ENCODE results near the gene SLC35F4. TPM values are rescaled to one million over a fixed set of nuclear protein-coding genes. Genes with fewer than 3 reads are reported as not detected.

The SLC35F4 gene
- total RNA-seq, 1 donor from 2014 or later: not detected

- H3K27ac ChIP-seq (ENCODE audit: low read depth, low read length): no peak overlapping the region
- peaks cover 0 to 3% (median 0%) of the 10 kb centered on the region in 3 donors for H3K4me1 ChIP-seq (ENCODE audit: control insufficient read depth in 3 of 3, insufficient read depth in 3 of 3, low read length in 3 of 3)
Observed at GRCh38 chr14:57834961-57835360, 30.9 kb downstream of the SLC35F4 start.

GRCh38 chr14:57834001-57834598 lies 31.8 kb downstream of the SLC35F4 start:
- Histone ChIP-seq H3K27me3 (ENCODE audit: control insufficient read depth in 3 of 3, insufficient read depth in 3 of 3, low read length in 3 of 3) (no peaks in the 10 kb centered on the region), H3K4me1 (ENCODE audit: control insufficient read depth in 3 of 3, insufficient read depth in 3 of 3, low read length in 3 of 3) (peaks cover 0 to 3% (median 0%) of the 10 kb centered on the region in 3 donors), H3K9me3 (ENCODE audit: control insufficient read depth in 3 of 3, low read length in 3 of 3) (no peaks in the 10 kb centered on the region), H3K4me3 (ENCODE audit: low read length in 3 of 3) (no peak overlapping the region), H3K27ac (ENCODE audit: low read depth, low read length) (no peak overlapping the region), H3K9ac (ENCODE audit: low read depth in 1 of 3, low read length in 3 of 3) (no peak overlapping the region), H3K36me3 (ENCODE audit: control insufficient read depth in 3 of 3, insufficient read depth in 3 of 3, low read length in 3 of 3) (no peaks in the 10 kb centered on the region)

More at GRCh38 chr14:57834961-57835360, 30.9 kb downstream of the SLC35F4 start:
- Histone ChIP-seq H3K36me3 (ENCODE audit: control insufficient read depth in 3 of 3, insufficient read depth in 3 of 3, low read length in 3 of 3) (no peaks in the 10 kb centered on the region), H3K9ac (ENCODE audit: low read depth in 1 of 3, low read length in 3 of 3) (no peak overlapping the region), H3K9me3 (ENCODE audit: control insufficient read depth in 3 of 3, low read length in 3 of 3) (no peaks in the 10 kb centered on the region), H3K4me3 (ENCODE audit: low read length in 3 of 3) (no peak overlapping the region), H3K27me3 (ENCODE audit: control insufficient read depth in 3 of 3, insufficient read depth in 3 of 3, low read length in 3 of 3) (no peaks in the 10 kb centered on the region)

GRCh38 chr14:57833323-57833722 lies 32.6 kb downstream of the SLC35F4 start:
- H3K27me3 ChIP-seq (ENCODE audit: control insufficient read depth in 3 of 3, insufficient read depth in 3 of 3, low read length in 3 of 3): no peaks in the 10 kb centered on the region
- no peak overlapping the region for H3K9ac ChIP-seq (ENCODE audit: low read depth in 1 of 3, low read length in 3 of 3)
- no peaks in the 10 kb centered on the region for H3K9me3 ChIP-seq (ENCODE audit: control insufficient read depth in 3 of 3, low read length in 3 of 3)
- no peaks in the 10 kb centered on the region for H3K36me3 ChIP-seq (ENCODE audit: control insufficient read depth in 3 of 3, insufficient read depth in 3 of 3, low read length in 3 of 3)
- peaks cover 0 to 3% (median 0%) of the 10 kb centered on the region in 3 donors for H3K4me1 ChIP-seq (ENCODE audit: control insufficient read depth in 3 of 3, insufficient read depth in 3 of 3, low read length in 3 of 3)
- no peak overlapping the region for H3K4me3 ChIP-seq (ENCODE audit: low read length in 3 of 3)
- no peak overlapping the region for H3K27ac ChIP-seq (ENCODE audit: low read depth, low read length)

- Histone ChIP-seq H3K9ac (ENCODE audit: low read depth in 1 of 3, low read length in 3 of 3) (no peak overlapping the region), H3K9me3 (ENCODE audit: control insufficient read depth in 3 of 3, low read length in 3 of 3) (no peaks in the 10 kb centered on the region), H3K4me1 (ENCODE audit: control insufficient read depth in 3 of 3, insufficient read depth in 3 of 3, low read length in 3 of 3) (peaks cover 0 to 3% (median 0%) of the 10 kb centered on the region in 3 donors), H3K4me3 (ENCODE audit: low read length in 3 of 3) (no peak overlapping the region), H3K27ac (ENCODE audit: low read depth, low read length) (no peak overlapping the region), H3K36me3 (ENCODE audit: control insufficient read depth in 3 of 3, insufficient read depth in 3 of 3, low read length in 3 of 3) (no peaks in the 10 kb centered on the region), H3K27me3 (ENCODE audit: control insufficient read depth in 3 of 3, insufficient read depth in 3 of 3, low read length in 3 of 3) (no peaks in the 10 kb centered on the region)
Observed at GRCh38 chr14:57831981-57832380, 33.9 kb downstream of the SLC35F4 start.

GRCh38 chr14:57828713-57829112 lies 37.2 kb downstream of the SLC35F4 start:
- no peak overlapping the region for H3K27ac ChIP-seq (ENCODE audit: low read depth, low read length)
- peaks cover 0 to 3% (median 0%) of the 10 kb centered on the region in 3 donors for H3K4me1 ChIP-seq (ENCODE audit: control insufficient read depth in 3 of 3, insufficient read depth in 3 of 3, low read length in 3 of 3)
- H3K9me3 ChIP-seq (ENCODE audit: control insufficient read depth in 3 of 3, low read length in 3 of 3): peaks cover 0 to 2% (median 0%) of the 10 kb centered on the region in 3 donors
- H3K36me3 ChIP-seq (ENCODE audit: control insufficient read depth in 3 of 3, insufficient read depth in 3 of 3, low read length in 3 of 3): no peaks in the 10 kb centered on the region
- no peak overlapping the region for H3K9ac ChIP-seq (ENCODE audit: low read depth in 1 of 3, low read length in 3 of 3)
- no peaks in the 10 kb centered on the region for H3K27me3 ChIP-seq (ENCODE audit: control insufficient read depth in 3 of 3, insufficient read depth in 3 of 3, low read length in 3 of 3)
- H3K4me3 ChIP-seq (ENCODE audit: low read length in 3 of 3): no peak overlapping the region

GRCh38 chr14:57823015-57823660 lies 42.8 kb downstream of the SLC35F4 start:
- H3K27ac ChIP-seq (ENCODE audit: low read depth, low read length): no peak overlapping the region
- no peaks in the 10 kb centered on the region for H3K4me1 ChIP-seq (ENCODE audit: control insufficient read depth in 3 of 3, insufficient read depth in 3 of 3, low read length in 3 of 3)
- H3K9me3 ChIP-seq (ENCODE audit: control insufficient read depth in 3 of 3, low read length in 3 of 3): peaks cover 0 to 2% (median 0%) of the 10 kb centered on the region in 3 donors
- H3K36me3 ChIP-seq (ENCODE audit: control insufficient read depth in 3 of 3, insufficient read depth in 3 of 3, low read length in 3 of 3): no peaks in the 10 kb centered on the region
- H3K4me3 ChIP-seq (ENCODE audit: low read length in 3 of 3): no peak overlapping the region
- no peak overlapping the region for H3K9ac ChIP-seq (ENCODE audit: low read depth in 1 of 3, low read length in 3 of 3)
- H3K27me3 ChIP-seq (ENCODE audit: control insufficient read depth in 3 of 3, insufficient read depth in 3 of 3, low read length in 3 of 3): no peaks in the 10 kb centered on the region

- H3K27ac ChIP-seq (ENCODE audit: low read depth, low read length): no peak overlapping the region
- no peaks in the 10 kb centered on the region for H3K27me3 ChIP-seq (ENCODE audit: control insufficient read depth in 3 of 3, insufficient read depth in 3 of 3, low read length in 3 of 3)
- no peak overlapping the region for H3K4me3 ChIP-seq (ENCODE audit: low read length in 3 of 3)
- no peaks in the 10 kb centered on the region for H3K4me1 ChIP-seq (ENCODE audit: control insufficient read depth in 3 of 3, insufficient read depth in 3 of 3, low read length in 3 of 3)
- H3K9ac ChIP-seq (ENCODE audit: low read depth in 1 of 3, low read length in 3 of 3): no peak overlapping the region
- no peaks in the 10 kb centered on the region for H3K36me3 ChIP-seq (ENCODE audit: control insufficient read depth in 3 of 3, insufficient read depth in 3 of 3, low read length in 3 of 3)
- H3K9me3 ChIP-seq (ENCODE audit: control insufficient read depth in 3 of 3, low read length in 3 of 3): peaks cover 0 to 2% (median 0%) of the 10 kb centered on the region in 3 donors
Observed at GRCh38 chr14:57822081-57822480, 43.8 kb downstream of the SLC35F4 start.

GRCh38 chr14:57820581-57820980 lies 45.3 kb downstream of the SLC35F4 start:
- no peaks in the 10 kb centered on the region for H3K4me1 ChIP-seq (ENCODE audit: control insufficient read depth in 3 of 3, insufficient read depth in 3 of 3, low read length in 3 of 3)
- no peak overlapping the region for H3K4me3 ChIP-seq (ENCODE audit: low read length in 3 of 3)

GRCh38 chr14:57818511-57818910 lies 47.4 kb downstream of the SLC35F4 start:
- Histone ChIP-seq H3K4me1 (ENCODE audit: control insufficient read depth in 3 of 3, insufficient read depth in 3 of 3, low read length in 3 of 3) (no peaks in the 10 kb centered on the region), H3K36me3 (ENCODE audit: control insufficient read depth in 3 of 3, insufficient read depth in 3 of 3, low read length in 3 of 3) (no peaks in the 10 kb centered on the region), H3K9ac (ENCODE audit: low read depth in 1 of 3, low read length in 3 of 3) (no peak overlapping the region), H3K27me3 (ENCODE audit: control insufficient read depth in 3 of 3, insufficient read depth in 3 of 3, low read length in 3 of 3) (no peaks in the 10 kb centered on the region), H3K9me3 (ENCODE audit: control insufficient read depth in 3 of 3, low read length in 3 of 3) (no peaks in the 10 kb centered on the region), H3K27ac (ENCODE audit: low read depth, low read length) (no peak overlapping the region), H3K4me3 (ENCODE audit: low read length in 3 of 3) (no peak overlapping the region)

More at GRCh38 chr14:57820581-57820980, 45.3 kb downstream of the SLC35F4 start:
- Histone ChIP-seq H3K36me3 (ENCODE audit: control insufficient read depth in 3 of 3, insufficient read depth in 3 of 3, low read length in 3 of 3) (no peaks in the 10 kb centered on the region), H3K27ac (ENCODE audit: low read depth, low read length) (no peak overlapping the region), H3K9me3 (ENCODE audit: control insufficient read depth in 3 of 3, low read length in 3 of 3) (peaks cover 0 to 2% (median 0%) of the 10 kb centered on the region in 3 donors), H3K9ac (ENCODE audit: low read depth in 1 of 3, low read length in 3 of 3) (no peak overlapping the region), H3K27me3 (ENCODE audit: control insufficient read depth in 3 of 3, insufficient read depth in 3 of 3, low read length in 3 of 3) (no peaks in the 10 kb centered on the region)

GRCh38 chr14:57816568-57817284 lies 49.2 kb downstream of the SLC35F4 start:
- Histone ChIP-seq H3K4me3 (ENCODE audit: low read length in 3 of 3) (no peak overlapping the region), H3K36me3 (ENCODE audit: control insufficient read depth in 3 of 3, insufficient read depth in 3 of 3, low read length in 3 of 3) (no peaks in the 10 kb centered on the region), H3K27ac (ENCODE audit: low read depth, low read length) (no peak overlapping the region), H3K4me1 (ENCODE audit: control insufficient read depth in 3 of 3, insufficient read depth in 3 of 3, low read length in 3 of 3) (no peaks in the 10 kb centered on the region), H3K27me3 (ENCODE audit: control insufficient read depth in 3 of 3, insufficient read depth in 3 of 3, low read length in 3 of 3) (no peaks in the 10 kb centered on the region), H3K9me3 (ENCODE audit: control insufficient read depth in 3 of 3, low read length in 3 of 3) (no peaks in the 10 kb centered on the region), H3K9ac (ENCODE audit: low read depth in 1 of 3, low read length in 3 of 3) (no peak overlapping the region)

Data from skeletal muscle tissue (tissue), 4 donors.